HG03095 (cell line): ENCODE measurements around the gene LRBA.
"Not testable (repeated sequence)": the region's sequence is repeated elsewhere in the genome, so short reads cannot be mapped to it uniquely, and the experiment has no call there.

Experiments
- ATAC-seq: cut with Tn5 transposase; IDR thresholded peaks from one replicate; pipeline ENCODE4 v1.9.1; 2021; ENCODE audit warnings: moderate library complexity; ENCODE audit not compliant: unreplicated experiment

LRBA gene

DNA sequence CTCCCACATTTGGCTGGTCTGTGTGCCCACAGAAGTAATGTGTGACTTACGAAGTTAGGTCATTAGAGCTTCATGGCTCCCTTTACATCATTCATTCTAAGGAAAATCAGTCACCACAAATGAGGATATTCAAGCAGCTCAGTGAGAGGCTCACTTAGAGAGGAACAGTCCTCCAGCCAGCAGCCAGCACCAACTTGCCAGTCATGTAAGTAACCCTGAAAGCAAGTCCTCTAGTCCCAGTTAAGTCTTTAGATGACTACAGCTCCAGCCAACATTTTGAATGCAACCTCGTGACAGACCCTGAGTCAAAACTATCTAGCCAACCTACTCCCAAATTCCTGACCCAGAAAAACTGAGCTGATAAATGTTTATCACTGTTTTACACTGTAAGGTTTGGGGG is 71.3 kb downstream of the LRBA start:
- ATAC-seq = no peak

DNA sequence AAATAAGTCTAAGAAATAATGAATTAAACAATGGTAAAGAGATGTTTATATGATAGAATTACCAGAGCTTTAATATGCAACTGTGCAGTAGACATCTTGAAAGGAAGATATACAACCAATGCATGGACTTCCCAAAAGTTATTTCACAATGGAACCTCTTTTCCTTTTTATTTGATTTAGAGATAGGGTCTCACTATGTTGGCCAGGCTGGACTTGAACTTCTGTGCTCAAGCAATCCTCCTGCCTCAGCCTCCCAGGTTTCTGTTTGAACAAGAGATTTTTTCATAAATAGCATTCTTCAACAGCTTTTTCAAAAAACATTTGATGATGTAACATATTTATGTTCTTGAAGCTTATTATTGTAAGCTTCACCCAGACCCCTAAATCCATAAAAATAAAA is 72.0 kb downstream of the LRBA start:
- no peak for ATAC-seq

DNA sequence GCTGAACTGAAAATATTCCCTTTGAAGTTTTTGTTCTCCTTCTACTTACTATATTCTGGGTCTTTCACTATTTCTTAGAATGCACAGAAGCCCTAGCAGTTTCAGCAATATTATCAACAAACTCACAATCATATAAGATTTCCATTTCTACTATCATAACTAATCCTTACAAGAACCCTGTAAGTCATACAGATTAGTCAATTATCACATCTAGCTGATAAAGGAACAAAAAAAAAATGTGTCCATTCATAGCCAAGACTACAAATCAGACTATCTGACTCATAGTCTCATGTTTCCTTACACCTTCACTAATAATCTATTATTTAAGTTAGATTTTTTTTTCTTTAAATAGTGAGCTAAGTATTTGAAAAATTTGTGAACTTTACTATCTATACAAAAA is 72.5 kb downstream of the LRBA start:
- ATAC-seq = no peak

DNA sequence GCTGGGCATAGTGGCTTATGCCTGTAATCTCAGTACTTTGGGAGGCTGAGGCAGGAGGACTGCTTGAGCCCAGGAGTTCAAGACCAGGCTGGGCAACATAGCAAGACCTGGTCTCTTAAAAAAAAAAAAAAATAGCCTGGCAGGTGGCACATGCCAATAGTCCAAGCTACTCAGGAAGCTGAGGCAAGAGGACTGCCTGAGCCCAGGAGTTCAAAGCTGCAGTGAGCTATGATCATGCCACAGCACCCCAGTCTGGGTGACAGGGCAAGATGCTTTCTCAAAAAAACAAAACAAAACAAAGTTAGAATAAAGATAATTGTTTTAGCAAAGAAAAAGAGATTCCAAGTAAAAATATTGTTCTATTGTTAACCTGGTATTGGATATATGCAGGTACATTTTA is 75.0 kb downstream of the LRBA start:
- ATAC-seq = no peak

DNA sequence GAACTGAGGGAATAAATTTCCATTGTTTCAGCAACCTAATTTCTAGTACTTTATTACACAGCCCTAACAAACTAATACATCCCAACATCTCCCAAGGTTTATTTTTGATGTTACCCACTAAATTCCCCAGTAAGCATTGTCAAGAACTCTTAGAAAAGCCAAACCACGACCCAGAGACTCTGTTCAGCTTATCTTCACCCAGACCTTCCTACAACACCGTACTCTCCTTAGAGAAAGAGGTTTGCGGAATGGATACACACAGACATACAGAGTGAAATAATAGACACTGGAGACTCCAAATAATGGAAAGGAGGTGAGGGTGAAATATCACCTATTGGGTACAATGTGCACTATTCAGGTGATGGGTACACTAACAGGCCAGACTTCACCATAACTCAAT is 75.6 kb downstream of the LRBA start:
- ATAC-seq = no peak

DNA sequence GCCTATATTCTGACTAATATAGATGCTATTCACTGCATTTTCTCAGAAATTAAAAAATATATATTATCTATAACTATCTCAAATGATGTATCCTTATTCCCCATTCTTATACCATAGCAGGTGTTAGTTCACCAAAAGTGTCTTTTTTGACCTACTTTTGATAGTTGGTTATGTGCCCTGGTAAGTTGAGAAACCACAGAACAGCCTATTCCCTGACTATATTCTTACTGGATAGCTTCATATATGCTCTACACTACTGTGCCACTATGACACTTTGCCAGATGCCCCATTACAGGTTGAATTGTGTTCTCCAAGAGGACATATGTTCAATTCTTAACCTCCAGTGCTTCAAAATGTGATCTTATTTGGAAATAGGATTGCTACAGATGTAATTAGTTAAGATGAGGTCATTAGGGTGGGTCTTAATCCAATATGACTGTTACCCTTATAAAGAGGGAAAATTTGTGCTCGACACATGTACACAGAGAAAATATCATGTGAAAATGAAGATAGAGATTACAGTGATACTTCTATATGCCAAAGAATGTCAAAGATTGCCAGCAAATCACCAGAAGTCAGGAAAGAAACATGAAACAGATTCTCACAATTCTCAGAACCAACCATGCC is 76.1 kb downstream of the LRBA start:
- ATAC-seq = no peak

DNA sequence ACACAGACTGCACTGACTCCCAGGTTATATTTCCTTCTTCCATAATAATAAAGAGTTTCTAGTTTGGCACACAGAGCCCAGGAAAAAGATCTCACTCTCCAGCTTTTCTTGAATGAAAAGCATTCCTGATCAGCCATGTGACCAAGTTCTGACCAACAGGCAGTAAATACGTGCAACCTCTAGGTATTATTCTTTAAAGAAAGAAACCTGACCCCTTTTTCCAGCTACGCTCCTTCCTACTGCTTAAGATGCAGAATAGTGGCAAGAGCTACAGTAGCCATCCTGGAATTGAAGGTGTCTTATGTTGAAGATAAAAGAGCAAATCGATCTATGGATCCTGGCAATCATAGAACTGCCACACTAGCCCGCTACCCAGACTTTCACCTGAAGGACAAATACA is 76.7 kb downstream of the LRBA start:
- no peak for ATAC-seq

DNA sequence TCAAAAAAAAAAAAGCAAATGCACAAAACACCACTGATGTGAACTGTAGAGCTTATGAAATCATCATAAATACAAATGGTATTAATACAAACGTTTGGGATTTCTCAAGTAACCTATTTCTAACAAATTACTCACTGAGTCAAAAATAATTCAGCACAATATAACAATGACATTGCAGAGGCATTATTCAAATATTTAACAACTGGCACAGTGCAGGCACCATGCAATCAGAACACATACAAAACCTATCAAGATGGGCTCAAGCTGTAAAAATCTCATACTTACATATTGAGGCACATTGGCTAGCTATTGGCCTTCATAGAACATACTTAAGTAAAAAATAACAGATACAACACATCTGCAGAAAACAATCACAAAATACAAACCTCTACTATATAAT is 81.1 kb downstream of the LRBA start:
- ATAC-seq = no peak

DNA sequence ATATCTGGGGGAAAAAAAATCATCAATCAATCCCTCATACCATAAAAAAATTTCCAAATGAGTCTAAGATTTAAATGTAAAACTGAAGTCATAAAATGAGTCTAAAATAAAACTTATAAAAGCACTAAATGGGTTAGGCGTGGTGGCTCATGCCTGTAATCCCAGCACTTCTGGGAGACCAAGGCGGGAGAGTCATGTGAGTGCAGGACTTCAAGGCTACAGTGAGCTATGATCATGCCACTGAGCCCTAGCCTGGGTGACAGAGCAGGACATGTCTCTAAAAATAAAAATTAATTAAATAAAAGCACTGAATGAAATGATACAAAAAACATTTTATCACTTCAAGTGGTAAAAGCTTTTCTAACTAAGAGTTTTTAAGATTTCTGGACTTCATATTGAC is 83.3 kb downstream of the LRBA start:
- no peak for ATAC-seq

DNA sequence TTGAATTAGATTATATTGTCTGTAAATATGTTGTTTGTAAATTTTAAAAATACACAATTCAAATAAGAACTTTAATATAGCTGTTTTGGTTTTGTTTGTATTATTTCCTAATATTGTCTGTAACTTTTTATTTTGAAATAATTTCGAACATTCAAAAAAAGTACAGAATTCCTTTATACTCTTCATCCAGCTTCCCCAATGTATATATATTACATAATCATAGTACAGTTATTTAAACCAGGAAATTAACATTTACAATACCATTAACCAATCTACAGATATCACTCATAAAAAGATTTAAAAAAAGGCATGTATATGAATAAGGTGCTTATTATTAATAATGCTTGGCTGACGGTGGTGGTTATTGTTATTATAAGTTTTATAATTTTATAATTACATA is 84.1 kb downstream of the LRBA start:
- ATAC-seq = no peak

DNA sequence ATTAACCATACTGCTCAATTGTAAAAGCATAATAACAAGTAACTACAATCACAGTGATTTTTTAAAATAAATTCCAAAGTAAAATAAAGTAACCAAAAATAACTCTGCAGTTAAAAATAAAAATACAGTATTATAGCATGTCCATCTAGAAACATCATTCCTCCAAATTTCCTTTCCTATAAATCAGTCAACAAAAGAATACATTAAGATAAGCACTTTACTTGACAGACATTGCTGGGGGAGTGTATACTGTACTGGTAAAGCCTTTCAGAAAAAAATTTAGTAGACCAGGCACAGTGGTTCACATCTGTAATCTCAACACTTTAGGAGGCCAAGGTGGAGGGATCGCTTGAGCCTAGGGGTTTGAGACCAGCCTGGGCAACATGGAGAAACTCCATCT is 91.1 kb downstream of the LRBA start:
- ATAC-seq = no peak

DNA sequence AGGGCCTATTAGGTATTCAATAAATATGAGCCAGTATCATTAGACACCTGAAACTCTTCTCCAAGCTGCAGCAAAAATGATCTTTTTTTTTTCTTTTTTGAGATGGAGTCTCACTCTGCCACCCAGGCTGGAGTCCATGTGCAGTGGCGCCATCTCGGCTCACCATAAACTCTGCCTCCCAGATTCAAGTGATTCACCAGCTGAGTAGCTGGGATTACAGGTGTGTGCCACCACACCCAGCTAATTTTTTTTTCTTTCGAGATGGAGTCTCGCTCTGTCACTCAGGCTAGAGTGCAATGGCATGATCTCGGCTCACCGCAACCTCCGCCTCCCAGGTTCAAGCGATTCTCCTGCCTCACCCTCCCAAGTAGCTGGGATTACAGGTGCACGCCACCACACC is 93.6 kb downstream of the LRBA start:
- ATAC-seq = not testable (repeated sequence)

DNA sequence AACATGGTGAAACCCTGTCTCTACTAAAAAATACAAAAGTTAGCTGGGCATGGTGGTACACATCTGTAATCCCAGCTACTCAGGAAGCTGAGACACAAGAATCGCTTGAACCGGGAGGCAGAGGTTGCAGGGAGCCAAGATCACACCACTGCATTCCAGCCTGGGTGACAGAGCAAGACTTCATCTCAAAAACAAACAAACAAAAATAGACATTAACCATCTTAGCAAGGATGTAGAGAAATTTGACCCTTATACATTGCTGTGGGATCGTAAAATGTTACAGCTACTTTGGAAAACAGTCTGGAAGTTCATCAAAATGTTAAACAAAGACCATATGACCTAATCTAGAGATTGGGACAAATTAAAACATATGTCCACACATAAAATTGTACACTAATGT is 96.5 kb downstream of the LRBA start:
- ATAC-seq = not testable (repeated sequence)

DNA sequence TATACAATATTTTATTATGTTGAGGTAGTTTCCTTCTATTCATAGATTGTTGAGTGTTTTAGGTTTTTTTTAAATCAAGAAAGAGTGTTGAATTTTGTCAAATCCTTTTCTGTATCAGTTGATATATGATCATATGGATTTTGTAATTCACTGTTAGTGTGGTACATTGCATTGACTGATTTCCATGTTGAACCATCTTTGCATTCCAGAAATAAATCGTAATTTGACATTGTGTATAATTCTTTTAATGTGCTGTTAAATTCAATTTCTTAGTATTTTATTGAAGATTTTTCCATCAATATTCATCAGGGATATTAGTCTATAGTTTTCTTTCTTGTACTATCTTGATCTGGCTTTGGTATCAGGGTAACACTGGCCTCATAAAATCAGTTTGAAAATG is 103.8 kb downstream of the LRBA start:
- ATAC-seq = no peak

DNA sequence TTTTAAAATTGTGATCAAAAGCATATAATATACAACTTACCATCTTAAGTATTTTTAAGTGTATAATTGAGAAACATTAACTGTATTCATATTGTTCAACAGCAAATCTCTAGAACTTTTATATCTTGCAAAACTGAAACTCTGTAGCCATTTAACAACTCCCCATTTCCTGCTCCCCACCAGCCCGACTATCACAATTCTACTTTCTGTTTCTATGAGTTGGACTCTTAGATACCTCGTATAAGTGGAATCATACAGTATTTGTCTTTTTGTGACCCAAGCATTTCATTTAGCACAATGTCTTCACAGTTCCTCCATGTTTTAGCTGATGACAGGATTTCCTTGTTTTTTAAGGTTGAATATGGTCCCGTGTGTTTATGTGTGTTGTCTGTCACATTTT is 106.0 kb downstream of the LRBA start:
- ATAC-seq = no peak

DNA sequence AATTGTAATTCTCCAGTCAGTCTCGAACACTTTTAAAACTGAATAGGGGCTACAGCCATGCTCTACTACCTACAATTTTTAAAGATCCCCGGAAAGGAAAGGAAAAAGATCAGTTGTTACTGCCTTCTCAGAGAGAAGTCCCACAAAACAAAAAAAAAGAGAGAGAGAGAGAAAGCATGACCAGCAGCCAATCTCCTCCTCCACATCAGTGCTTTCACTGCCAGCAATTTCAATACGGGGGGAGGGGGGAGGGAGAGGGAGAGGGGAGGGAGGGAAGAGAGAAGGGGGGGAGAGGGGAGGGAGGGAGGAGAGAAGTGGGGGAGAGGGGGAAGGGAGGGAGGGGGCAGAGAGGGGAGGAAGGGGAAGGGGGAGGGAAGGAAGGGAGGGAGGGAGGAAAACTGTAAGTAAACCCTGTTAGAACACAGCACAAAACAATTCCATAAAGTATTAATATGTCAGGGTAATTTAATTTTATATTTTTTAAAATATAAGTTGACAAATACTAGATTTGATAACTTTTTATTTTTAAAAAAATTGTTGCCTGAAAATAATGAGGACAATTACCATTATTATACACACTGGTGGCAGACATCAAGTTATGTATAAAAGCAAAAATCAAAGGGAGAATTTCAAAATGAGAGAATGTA is 108.0 kb downstream of the LRBA start:
- ATAC-seq = no peak

DNA sequence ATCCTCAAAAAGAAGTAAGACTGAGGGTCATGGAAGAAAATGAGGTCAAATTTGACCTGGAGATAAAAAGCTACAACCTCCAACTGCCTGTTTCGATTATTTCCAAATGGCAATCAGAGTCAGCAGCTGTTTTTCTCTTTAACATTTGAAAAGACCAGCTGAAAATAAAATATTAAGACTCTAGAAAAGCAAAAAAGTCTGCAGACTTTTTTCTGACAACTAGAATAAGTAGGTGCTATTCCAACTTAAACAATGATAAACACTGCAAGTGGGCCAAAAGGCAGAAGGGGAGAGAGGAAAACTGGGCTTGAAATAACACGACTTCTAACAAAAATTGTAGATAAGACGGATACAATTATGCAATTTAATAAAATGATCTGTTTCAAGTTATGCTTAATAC is 110.4 kb downstream of the LRBA start:
- no peak for ATAC-seq

DNA sequence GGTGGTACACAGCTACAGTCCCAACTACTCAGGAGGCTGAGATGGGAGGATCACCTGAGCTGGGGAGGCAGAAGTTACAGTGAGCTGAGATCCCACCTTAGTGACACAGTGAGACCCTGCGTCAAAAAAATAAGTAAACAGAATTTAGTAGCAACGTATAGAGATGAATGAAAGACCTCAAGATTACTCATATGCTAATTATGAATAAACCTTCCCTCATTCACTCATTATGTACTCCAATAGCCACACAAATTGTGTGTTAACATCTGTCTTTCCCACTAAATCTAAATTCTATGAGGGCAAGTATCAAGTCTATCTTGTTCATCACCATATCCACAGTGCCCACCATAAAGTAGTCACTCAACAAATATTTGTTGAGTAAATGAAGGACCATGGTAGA is 111.5 kb downstream of the LRBA start:
- ATAC-seq = no peak

DNA sequence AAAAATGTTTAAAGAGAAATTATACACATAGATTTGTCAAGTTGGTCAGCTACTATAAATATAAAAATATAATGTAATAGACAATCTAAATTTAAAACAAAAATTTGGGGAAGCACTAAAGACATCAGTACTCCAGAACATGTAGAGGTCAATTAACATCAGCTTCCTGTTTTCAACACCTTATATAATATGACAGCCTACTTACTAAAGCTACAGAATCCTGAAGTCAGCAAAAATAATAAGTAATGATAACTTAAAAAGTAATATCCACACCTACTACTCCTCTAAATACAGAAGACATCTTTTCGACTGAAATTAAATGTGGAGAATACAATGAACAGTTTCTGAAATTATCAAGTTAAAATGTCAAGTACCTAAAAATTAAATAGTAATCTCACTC is 118.6 kb downstream of the LRBA start:
- no peak for ATAC-seq

DNA sequence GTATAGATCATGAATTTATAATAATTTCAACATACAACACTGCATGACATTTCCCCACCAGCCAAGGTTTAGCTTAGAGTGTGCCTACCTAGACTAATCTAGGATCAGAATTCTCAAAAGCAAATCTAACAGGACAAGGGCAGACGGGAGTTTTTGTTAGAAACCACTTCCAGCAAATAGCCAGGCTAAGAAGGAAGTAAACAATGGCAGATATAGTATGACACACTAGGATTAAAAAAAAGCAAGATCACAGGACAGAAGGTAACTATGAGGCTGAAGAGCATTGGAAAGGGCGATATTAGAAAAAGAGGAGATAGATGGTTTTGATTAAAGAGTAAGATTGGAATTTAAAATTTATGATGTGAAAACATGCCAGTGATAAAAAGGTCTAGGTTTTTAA is 124.8 kb downstream of the LRBA start:
- no peak for ATAC-seq

DNA sequence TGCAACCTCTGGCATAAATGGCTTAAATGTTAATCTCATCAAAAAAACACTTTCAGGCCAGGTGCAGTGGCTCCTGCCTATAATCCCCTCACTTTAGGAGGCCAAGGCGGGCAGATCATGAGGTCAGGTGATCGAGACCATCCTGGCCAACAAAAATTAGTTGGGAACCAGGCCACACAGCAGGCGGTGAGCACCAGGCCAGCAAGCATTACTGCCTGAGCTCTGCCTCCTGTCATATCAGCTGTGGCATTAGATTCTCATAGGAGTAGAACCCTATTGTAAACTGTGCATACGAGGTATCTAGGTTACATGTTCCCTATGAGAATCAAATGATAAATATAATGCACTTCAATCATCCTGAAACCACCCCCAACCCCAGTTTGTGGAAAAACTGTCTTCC is 125.8 kb downstream of the LRBA start:
- ATAC-seq = no peak

DNA sequence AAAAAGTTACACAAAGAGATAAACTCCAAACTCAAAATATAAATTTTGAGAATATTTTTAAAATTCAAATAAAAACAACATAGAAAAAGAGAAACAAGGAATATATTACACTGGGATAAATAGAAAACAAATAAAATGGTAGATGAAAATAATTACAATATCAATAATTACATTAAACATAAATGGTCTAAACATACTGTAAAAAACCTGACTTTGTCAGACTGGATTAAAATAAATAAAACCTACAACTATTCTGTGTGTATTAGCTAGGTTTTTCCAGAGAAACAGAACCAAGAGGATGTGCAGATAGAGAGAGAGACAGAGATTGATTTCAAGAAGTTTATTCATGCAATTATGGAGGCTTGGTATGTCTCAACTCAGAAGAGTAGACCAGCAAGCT is 126.5 kb downstream of the LRBA start:
- no peak for ATAC-seq

DNA sequence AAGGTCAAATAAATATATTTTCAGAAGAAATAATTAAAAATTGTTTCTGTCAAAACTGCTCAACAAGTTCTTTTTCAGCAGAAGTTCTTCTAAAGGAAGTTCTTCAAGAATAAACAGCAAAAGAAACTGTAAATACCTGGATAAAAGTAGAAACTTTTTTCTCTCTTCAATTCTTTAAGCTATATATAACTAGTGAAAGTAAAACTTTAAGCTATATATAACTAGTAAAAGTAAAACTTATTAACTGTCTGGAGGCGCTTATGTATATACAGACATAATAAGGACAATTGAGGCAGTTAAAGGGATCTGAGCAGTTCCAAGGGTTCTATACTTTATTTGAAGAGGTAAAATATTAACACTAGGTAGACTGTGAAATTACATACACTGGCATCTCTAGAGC is 126.9 kb downstream of the LRBA start:
- no peak for ATAC-seq
